Stimulated activated CD8-positive, alpha-beta memory T cell treated with anti-CD3 and anti-CD28 coated beads, Interleukin-2, amount 100 ng/mL, for 1 hour (primary cell): ENCODE measurements around the gene DUS1L.

ENCODE experiments used
- DNase-seq, 2 donors: peaks; one replicate each; pipeline ENCODE4 v3.0.0-alpha.2; 2020; ENCODE audit warnings: low read depth in 2 of 2

Gene DUS1L

GRCh38 chr17:82023447-82024241 is 42.0 kb downstream of the DUS1L start:
- no peak for DNase-seq

GRCh38 chr17:82022981-82023446 is 42.6 kb downstream of the DUS1L start, which contains the start of gene LRRC45:
TSS of gene LRRC45 (plus strand) at chr17:82023305. CDS start at chr17:82023644, 339 bp downstream.
- DNase-seq: peak; percentile 99 to 100

GRCh38 chr17:82022310-82022980 is 43.2 kb downstream of the DUS1L start, which contains the start of gene CENPX:
TSS of gene CENPX (minus strand) at chr17:82022878. CDS start at chr17:82022861, 17 bp downstream.
- no peak for DNase-seq

GRCh38 chr17:82021900-82022309 is 43.7 kb downstream of the DUS1L start:
- no peak for DNase-seq

- DNase-seq: peak in 1 of 2 donors; percentile 23
Observed at GRCh38 chr17:82021107-82021899, 44.3 kb downstream of the DUS1L start.

GRCh38 chr17:82020572-82021106 is 45.0 kb downstream of the DUS1L start:
- no peak for DNase-seq

- peak; percentile 29 to 39 for DNase-seq
Observed at GRCh38 chr17:82019690-82020571, 45.7 kb downstream of the DUS1L start.

GRCh38 chr17:82018989-82019689 is 46.5 kb downstream of the DUS1L start:
- DNase-seq: no peak

GRCh38 chr17:82018152-82018988 is 47.2 kb downstream of the DUS1L start:
- DNase-seq: no peak

- DNase-seq: no peak
Observed at GRCh38 chr17:82017612-82018151, 47.9 kb downstream of the DUS1L start.

GRCh38 chr17:82016875-82017459 is 48.6 kb downstream of the DUS1L start:
- no peak for DNase-seq

- no peak for DNase-seq
Observed at GRCh38 chr17:82016061-82016874, 49.3 kb downstream of the DUS1L start.

GRCh38 chr17:82015311-82015971 is 50.2 kb downstream of the DUS1L start:
- DNase-seq: no peak

GRCh38 chr17:82014971-82015310 is 50.7 kb downstream of the DUS1L start:
- DNase-seq: no peak

- no peak for DNase-seq
Observed at GRCh38 chr17:82014432-82014831, 51.2 kb downstream of the DUS1L start.

- no peak for DNase-seq
Observed at GRCh38 chr17:82013772-82014321, 51.8 kb downstream of the DUS1L start.

- no peak for DNase-seq
Observed at GRCh38 chr17:82013341-82013740, 52.3 kb downstream of the DUS1L start.
